NK-92 (cell line): Measurements from ENCODE around the gene MCF2L.

ENCODE experiments used
- DNase-seq: peaks from one replicate; lab custom pipeline; 2025; ENCODE audit not compliant: unreplicated experiment; lab: John Stamatoyannopoulos, UW

MCF2L gene

GRCh38 chr13:112997188-112998130 lies 28.4 kb downstream of the MCF2L start:
- no peak for DNase-seq

DNA sequence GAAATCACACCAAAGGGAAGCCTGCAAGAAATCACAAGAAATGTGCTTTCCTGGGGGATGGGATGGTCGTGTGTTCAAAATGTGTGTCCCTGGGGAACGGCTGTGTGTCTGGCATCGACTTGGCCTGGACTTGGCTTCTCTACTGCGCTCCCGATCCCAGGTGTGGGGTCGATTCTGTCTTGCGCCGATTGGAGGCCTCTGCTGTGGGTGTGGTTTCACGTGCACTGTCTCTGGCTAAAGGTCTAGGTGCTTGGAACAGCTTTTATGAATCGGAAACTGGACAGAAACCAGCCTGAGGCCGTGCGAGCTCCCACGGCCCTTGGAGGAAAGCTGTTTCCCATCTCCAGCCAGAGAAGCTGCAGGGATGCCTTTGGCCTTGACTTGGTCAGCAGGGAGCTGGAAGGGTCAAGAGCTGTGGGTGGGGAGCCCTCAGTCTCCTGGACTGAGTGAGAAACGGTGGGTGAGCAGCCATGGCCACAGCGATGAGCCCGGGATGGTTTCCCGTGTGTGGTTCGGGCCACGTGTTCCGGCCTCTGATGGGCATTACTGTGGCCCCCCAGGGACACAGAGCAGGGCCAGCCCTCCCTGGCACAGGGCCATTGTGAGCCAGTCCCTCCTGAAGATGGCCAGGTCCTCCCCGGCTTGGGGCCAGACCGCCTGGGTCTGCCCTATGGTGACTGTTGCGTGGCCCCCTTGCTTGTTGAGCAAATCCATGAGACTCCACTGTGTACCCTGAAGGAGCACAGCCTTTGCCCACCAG lies 29.7 kb downstream of the MCF2L start:
- no peak for DNase-seq

DNA sequence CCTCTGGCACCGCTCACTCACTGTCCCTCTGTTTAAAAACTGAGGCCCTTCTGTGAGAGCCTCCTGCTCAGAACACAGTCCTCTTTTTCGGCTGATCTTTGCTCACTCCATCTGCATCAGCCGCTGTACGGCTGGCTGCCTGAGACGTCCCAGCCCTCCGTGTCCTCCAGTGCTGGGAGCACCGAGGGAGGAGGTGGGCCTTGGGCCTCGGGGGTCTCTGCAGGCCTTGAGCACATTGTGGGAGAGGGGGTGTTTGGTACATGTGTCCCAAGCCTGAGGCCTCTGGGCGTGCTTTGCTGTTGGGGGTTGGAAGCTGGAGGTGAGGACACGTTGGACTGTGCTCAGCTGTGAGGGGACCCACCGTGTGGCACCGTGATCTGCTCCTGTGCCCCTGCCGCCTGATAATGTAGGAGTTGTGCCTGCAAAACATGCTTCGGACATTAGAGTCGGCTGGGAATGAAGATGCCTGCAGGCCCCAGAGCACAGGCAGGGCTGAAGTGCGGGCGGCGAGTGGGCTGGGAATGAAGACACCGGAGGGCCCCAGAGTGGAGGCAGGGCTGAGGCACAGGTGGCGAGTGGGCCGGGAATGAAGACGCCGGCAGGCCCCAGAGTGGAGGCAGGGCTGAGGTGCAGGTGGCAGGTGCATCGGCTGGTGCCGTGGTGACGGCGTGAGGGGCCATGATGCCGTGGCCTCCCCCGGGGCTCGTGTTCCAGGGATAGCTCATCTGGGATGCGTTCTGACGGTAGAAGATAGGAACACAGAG lies 30.6 kb downstream of the MCF2L start:
- DNase-seq, result no peak

- no peak for DNase-seq
Observed at GRCh38 chr13:113000575-113000974, 31.6 kb downstream of the MCF2L start.

GRCh38 chr13:113001241-113002140 lies 32.5 kb downstream of the MCF2L start:
- DNase-seq, result no peak

DNA sequence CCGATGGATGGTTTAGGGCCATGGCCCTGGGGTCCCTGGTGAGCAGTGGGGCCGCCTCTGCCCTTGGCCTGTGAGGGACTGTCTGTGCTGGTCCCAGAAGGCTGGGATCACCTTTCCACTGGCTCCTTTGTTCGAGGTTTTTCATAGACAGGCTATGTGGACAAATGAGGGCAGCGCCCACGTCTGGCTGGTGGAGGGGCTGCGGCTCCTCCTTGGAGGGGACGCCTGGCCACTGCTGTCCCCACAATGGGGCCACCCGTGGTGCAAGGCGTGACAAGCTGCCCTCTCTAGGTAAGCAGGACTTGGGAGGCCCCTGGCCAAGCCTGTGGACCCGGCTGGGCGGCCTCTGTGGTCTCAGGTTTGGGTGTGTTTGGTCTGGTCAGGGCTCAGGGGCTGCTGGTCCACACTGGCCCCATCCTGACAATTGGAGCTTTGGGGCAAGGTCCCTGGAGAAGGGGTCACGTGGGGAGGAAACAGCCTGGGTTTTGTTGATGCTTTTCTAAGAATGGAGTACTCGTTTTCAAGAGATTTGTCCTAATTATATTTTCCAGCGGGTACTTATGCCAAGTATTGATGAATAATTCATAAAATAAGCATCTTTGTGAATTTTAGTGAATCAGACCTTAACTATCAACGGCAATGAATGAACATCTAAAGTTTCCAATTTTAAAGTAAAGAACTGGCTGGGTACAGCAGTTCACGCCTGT lies 33.3 kb downstream of the MCF2L start:
- no peak for DNase-seq

DNA sequence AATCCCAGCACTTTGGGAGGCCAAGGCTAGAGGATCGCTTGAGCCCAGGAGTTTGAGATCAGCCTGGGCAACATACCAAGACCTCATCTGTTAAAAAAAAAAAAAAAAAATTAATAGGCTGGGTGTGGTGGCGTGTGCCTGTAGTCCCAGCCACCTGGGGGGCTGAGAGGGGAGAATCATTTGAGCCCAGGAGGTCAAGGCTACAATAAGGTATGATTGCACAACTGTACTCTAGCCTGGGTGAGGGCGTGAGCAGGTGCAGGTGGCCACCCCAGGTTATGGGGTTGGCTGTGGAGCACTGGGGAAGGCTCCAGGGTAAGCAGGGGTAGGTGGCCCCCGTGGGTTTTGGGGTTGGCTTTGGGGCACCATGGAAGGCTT lies 33.9 kb downstream of the MCF2L start:
- no peak for DNase-seq

GRCh38 chr13:113004126-113004525 lies 35.1 kb downstream of the MCF2L start:
- DNase-seq, result no peak

DNA sequence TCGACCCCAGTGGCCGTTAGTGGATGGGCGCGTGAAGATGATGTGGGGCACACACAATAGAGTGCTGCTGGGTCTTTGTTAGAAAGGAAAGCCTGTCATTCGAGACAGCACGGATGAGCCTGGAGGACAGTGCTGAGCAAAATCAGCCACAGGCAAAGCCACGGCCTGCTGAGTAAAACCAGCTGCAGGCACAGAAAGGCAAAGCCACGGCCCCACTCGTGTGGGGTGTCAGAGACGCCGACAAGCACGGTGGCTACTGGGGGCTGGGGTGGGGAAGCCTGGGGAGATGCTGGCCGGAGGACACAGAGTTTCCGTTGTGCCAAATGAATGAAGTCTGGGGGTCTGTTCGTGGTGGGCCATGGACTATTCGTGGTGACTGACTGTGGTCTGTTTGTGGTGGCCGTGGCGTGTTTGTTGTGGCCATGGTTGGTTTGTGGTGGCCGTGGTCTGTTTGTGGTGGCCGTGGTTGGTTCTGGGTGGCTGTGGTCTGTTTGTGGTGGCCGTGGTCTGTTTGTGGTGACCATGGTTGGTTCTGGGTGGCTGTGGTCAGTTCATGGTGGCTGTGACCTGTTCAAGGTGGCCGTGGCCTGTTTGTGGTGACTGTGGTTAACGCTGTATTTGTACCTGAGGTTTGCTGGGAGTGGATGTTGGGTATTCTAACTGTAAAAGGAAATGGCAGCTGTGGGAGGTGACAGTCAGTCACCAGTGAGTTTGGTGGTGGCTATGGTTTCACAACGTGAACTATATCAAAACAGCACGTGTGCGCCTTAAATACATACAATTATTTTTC lies 36.3 kb downstream of the MCF2L start:
- no peak for DNase-seq

DNA sequence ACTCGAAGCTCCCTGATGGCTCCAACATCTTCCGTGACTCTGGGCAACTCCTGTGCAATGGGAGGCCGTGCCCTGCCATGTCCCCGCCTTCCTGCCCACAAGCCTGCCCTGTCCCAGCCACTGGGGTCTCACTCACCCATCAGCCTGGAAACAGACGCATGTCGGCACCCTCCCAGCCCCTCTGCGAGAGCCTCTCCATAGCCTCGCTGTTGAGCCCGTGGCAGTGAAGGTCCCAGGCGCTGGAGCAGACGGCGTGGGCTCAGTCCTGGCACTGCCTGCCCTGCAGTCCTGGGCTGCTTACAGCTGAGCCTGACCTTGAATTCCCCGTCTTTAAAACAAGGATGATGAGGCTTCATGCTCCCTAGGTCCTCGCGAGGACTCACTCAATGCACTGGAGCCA lies 37.0 kb downstream of the MCF2L start:
- no peak for DNase-seq

- DNase-seq, result no peak
Observed at GRCh38 chr13:113006660-113007059, 37.6 kb downstream of the MCF2L start.

DNA sequence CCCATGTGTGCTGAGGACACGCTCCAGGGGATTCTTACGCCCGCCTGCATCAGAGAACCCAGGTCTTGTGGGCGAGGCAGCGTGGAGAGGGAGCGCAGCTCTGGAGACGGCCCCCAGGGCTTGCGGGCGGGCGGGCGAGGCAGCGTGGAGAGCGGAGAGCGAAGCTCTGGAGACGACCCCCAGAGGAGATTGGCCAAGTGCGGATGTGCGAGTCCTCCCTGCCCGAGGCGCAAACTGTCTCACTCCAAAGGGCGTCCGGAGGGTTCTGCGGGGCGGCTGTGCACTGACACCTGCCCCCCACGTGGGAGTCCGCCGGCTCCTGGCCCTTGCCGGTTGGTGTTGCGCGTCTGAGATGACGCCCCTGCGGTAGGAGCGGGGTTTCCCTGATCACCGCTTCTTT lies 39.8 kb downstream of the MCF2L start:
- DNase-seq, result no peak

GRCh38 chr13:113009743-113010509 lies 40.9 kb downstream of the MCF2L start:
- no peak for DNase-seq

DNA sequence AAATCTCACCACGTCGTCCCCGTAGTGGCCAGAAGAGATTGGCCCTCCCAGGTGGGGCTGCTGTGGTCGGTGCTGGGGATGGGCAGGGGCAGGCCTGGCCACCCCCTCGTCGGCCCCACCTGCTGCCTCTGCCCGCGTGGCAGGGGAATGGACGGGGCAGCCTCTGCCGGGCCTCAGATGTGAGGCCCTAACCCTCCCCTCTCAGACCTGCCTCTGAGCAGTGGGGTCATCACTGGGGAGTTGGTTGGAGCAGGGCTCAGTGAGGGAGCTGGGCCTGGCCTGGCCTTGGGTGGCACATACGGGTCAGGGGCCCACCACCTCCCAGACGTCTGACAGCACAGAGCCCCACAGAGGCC lies 41.5 kb downstream of the MCF2L start:
- no peak for DNase-seq

DNA sequence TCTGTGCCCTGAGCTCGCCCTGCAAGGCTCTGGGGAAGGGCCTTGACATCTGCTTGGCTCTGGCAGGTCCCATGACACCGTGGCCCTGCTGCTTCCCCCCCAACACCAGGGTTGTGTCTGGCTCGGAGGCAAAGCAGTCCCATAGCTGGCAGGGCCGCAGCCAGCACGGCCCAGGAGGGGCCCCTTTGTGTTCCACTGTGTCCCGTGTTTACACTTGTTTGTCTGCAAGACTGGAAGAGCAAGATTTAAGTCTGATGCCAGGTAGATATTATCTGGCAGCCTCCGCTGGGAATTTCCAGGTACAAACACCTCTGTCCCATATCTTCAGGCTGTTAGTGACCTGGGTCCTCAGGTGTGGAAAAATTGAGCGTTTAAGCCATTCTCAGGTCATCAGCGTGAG lies 44.3 kb downstream of the MCF2L start:
- no peak for DNase-seq

- DNase-seq, result no peak
Observed at GRCh38 chr13:113013878-113014751, 45.1 kb downstream of the MCF2L start.
